Ovary (tissue), 9 donors: ENCODE results near the gene RNGTT. TPM values are rescaled to one million over a fixed set of nuclear protein-coding genes. Genes with fewer than 3 reads are reported as not detected.
A peak's percentile ranks its signal among the peaks of the same experiment; 100 is the strongest.

Experiments used
- DNase-seq, 5 donors: peaks; one replicate each; pipeline ENCODE4 v3.0.0-alpha.2; 2019 to 2020
- H3K27ac ChIP-seq, 2 donors: fragments of 200-600 bp; one replicate each; pipeline versions ENCODE4 v1.5.1 to v1.8.0; 2019 to 2022
- H3K27me3 ChIP-seq: fragments of 200-600 bp; one replicate; pipeline ENCODE4 v1.8.0; 2022
- H3K36me3 ChIP-seq: fragments of 200-600 bp; sonication (generic); one replicate; pipeline ENCODE4 v1.5.1; 2019
- H3K4me1 ChIP-seq: one replicate; pipeline ENCODE4 v1.8.1; 2013; ENCODE audit warnings: mild to moderate bottlenecking, moderate library complexity; ENCODE audit not compliant: insufficient read depth
- H3K4me3 ChIP-seq: fragments of 200-600 bp; sonication (generic); one replicate; pipeline ENCODE4 v1.5.1; 2017
- H3K9me3 ChIP-seq, 2 donors: fragments of 200-600 bp in 1 of 2; sonication (generic) in 1 of 2; one replicate each; pipeline versions ENCODE4 v1.5.1 to v1.8.1; 2013 to 2019; ENCODE audit warnings: mild to moderate bottlenecking in 1 of 2, moderate library complexity in 1 of 2
- EP300 ChIP-seq: sonication (generic); formaldehyde crosslinking; IDR thresholded peaks from one replicate; pipeline ENCODE4 v1.6.1; 2017; ENCODE audit warnings: antibody characterized with exemption
- POLR2A ChIP-seq: fragments of 450-650 bp; IDR thresholded peaks from one replicate; pipeline ENCODE4 v1.6.1; 2017; ENCODE audit warnings: antibody characterized with exemption, mild to moderate bottlenecking, moderate library complexity
- WGBS, 3 donors: extraction: QIAGEN DNeasy Blood & Tissue Kit in 1 of 3; methylation state at CpG; one replicate each; pipeline versions ENCODE4 v1.1.5 to v1.1.7; 2013 to 2017; 5-methylcytosine and 5-hydroxymethylcytosine counted together
- intact Hi-C, 4 donors: fragments of 100-400 bp; cut with DNase I; formaldehyde crosslinking; loops; one replicate each; pipeline versions ENCODE4 v1.11.0 to v1.15.1; 2022 to 2023
- polyA plus RNA-seq, 2 donors: library from polyadenylated mRNA; stranded (reverse); fragments of 200-250 nt in 1 of 2; fragments of 350-450 nt in 1 of 2; fragmentation: Illumina TruSeq in 1 of 2; extraction: RNeasy Lipid Tissue Mini Kit (QIAGEN cat#74804) in 1 of 2; gene quantifications; one replicate each; pipeline ENCODE4 v1.2.3, GENCODE V29; 2013 to 2014
- total RNA-seq, 7 donors: library from RNA; depleted of rRNA in 2 of 7; stranded (reverse); fragments of >200 nt in 2 of 7; fragmentation: NEBNext Ultra II Directional in 3 of 7; extraction: Animal tissue kit (Norgen Biotek cat#: 25700) in 3 of 7; gene quantifications; one replicate each; pipeline versions ENCODE4 v1.1.0 to v1.2.4, GENCODE V29; 2016 to 2023
- TF ChIP-seq, protein P1 (sequence below), 3 donors: fragments of 450-650 bp in 2 of 3; fragments of 200-600 bp in 1 of 3; IDR thresholded peaks; one replicate each; pipeline versions ENCODE4 v1.5.1 to v1.8.0; 2016 to 2022; ENCODE audit warnings: antibody characterized with exemption in 3 of 3, mild to moderate bottlenecking in 1 of 3
- donor health status: DM: no; HTN: no; CAD: no; lungs with moderate emphysema.
- donor health status: DM: no; HTN: no; CAD: no.
- donor health status: Bipolar disorder and iron deficiency.
- donor health status: DM: yes; HTN: yes; CAD: no.
- donor health status: DM: no; HTN: no; CAD: no.
- donor health status: DM: yes; HTN: yes; CAD: no.

The RNGTT gene
- total and polyA plus RNA-seq, 9 donors = 3.9 to 17.9 (median 10.5) TPM

DNA sequence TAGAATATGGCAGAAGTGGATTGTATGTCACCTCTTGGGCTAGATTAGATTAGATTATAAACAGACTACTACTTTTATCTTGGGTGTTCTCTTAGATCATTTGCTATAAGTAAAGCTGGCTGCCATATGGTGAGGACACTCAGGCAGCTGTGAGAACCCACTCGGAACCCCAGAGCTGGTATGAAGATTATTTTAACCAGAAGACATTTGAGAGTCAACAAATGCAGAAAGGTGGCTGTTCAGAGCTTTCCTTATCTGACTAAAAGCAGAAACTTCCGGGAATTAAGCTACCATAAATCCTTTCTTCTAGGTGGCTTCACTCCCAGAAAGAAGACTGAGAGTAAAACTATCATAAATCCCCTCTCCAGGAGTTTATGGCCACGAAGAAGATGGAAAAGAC, 91.9 kb downstream of the RNGTT start:
- Histone ChIP-seq H3K4me3 (no peak overlapping the region), H3K27ac (no peak overlapping the region), H3K4me1 (peaks cover 3% of the 10 kb centered on the region), H3K27me3 (no peaks in the 10 kb centered on the region), H3K36me3 (no peaks in the 10 kb centered on the region), H3K9me3 (no peaks in the 10 kb centered on the region)
- TF ChIP-seq POLR2A (no peak), EP300 (no peak)
- TF ChIP-seq, protein P1, sequence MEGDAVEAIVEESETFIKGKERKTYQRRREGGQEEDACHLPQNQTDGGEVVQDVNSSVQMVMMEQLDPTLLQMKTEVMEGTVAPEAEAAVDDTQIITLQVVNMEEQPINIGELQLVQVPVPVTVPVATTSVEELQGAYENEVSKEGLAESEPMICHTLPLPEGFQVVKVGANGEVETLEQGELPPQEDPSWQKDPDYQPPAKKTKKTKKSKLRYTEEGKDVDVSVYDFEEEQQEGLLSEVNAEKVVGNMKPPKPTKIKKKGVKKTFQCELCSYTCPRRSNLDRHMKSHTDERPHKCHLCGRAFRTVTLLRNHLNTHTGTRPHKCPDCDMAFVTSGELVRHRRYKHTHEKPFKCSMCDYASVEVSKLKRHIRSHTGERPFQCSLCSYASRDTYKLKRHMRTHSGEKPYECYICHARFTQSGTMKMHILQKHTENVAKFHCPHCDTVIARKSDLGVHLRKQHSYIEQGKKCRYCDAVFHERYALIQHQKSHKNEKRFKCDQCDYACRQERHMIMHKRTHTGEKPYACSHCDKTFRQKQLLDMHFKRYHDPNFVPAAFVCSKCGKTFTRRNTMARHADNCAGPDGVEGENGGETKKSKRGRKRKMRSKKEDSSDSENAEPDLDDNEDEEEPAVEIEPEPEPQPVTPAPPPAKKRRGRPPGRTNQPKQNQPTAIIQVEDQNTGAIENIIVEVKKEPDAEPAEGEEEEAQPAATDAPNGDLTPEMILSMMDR (IDR thresholded peaks at IDR 0.05) = no peak
- intact Hi-C loops = loop anchor here in 2 of 4 donors (10.0 kb wide), 2 partner anchors 937 to 1477 kb away; no protein-coding TSS in a partner anchor
- no peak for DNase-seq
- 64 to 69% (median 69%) methylated on average over 3 of the region's 3 CpGs for WGBS, 3 donors

DNA sequence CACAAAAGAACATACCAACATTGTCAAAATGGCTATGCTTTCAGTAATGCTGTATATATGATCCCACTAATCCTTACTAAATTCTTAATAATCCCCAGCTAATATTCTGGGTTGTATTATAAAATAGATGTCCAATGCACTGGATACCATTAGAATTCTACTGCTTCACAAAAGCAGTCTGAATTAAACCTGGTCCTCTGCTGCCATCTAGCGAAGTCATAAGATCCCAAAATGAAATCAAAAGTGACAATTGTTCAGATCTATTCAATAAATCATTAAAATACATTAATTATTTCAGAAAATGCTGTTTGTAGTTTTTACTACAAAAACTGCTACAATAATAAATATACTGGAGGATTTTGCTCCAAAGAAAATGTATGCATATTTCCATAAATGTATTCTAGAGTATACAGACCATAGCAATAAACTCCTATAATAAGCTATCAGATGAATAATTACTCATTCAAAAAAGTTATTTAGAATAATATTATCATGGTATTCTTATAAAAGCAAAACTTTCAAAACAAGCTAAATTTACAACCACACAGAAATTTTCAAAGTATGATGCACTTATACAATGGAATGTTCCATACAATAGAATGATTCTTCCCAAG, 92.6 kb downstream of the RNGTT start:
- H3K4me3 ChIP-seq = no peak overlapping the region
- no peaks in the 10 kb centered on the region for H3K9me3 ChIP-seq
- H3K4me1 ChIP-seq = no peaks in the 10 kb centered on the region
- no peak overlapping the region for H3K27ac ChIP-seq
- 0 to 2% (median 0%) methylated on average over 1 of the region's 1 CpG for WGBS, 3 donors
- no peaks in the 10 kb centered on the region for H3K36me3 ChIP-seq
- TF ChIP-seq POLR2A = no peak
- TF ChIP-seq, protein P1 (IDR thresholded peaks at IDR 0.05) = peak; percentile 40 to 62 (median 57)
- no peaks in the 10 kb centered on the region for H3K27me3 ChIP-seq
- intact Hi-C loops = loop anchor here in 2 of 4 donors (10.0 kb wide), 2 partner anchors 936 to 1476 kb away; no protein-coding TSS in a partner anchor
- DNase-seq = peak in 3 of 5 donors; percentile 10 to 33 (median 22)

DNA sequence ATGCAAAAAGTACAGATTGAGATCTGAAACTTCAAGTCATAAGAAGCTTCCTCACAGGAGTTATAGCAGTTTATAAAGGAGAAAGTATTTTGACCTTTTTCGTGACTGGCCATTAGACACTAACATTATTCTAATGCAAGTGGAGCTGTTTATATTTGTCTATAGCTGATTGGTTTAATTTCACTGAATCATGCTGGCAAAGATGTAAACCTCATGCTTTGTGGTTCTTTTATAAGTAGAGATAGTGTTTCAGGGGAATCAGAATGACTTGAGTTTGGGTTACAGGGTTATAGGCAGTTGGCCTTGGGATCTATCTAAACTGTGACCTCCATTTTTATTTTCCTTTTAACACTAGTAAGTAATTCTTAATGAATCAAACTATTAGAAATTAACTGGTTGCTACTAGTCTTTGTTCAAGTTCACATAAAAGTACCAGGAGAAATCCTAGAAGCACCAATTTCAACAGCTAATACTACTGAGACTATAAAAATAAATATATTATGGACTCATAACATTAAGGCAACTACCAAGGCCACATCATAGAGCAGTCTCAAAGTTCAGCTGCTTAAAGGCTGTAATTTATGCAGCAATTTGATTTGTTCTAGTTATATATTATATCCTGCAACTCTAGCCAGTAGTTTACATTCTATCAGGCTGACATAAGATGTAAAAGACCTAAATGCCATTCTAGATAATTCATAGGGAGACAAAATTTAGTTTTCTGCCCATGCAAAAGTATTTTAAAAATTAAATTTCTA, 94.0 kb downstream of the RNGTT start:
- Histone ChIP-seq H3K4me1 (no peaks in the 10 kb centered on the region), H3K36me3 (no peaks in the 10 kb centered on the region), H3K4me3 (no peak overlapping the region), H3K27ac (no peak overlapping the region), H3K9me3 (no peaks in the 10 kb centered on the region), H3K27me3 (no peaks in the 10 kb centered on the region)
- WGBS, 3 donors = 80 to 98% (median 92%) methylated on average over 1 of the region's 1 CpG
- no peak for DNase-seq
- intact Hi-C loops = loop anchor here in 2 of 4 donors (5.0 to 10.0 kb wide), 3 partner anchors 935 to 1477 kb away; no protein-coding TSS in a partner anchor
- TF ChIP-seq, protein P1 (IDR thresholded peaks at IDR 0.05) = no peak
- TF ChIP-seq EP300 (no peak), POLR2A (no peak)

DNA sequence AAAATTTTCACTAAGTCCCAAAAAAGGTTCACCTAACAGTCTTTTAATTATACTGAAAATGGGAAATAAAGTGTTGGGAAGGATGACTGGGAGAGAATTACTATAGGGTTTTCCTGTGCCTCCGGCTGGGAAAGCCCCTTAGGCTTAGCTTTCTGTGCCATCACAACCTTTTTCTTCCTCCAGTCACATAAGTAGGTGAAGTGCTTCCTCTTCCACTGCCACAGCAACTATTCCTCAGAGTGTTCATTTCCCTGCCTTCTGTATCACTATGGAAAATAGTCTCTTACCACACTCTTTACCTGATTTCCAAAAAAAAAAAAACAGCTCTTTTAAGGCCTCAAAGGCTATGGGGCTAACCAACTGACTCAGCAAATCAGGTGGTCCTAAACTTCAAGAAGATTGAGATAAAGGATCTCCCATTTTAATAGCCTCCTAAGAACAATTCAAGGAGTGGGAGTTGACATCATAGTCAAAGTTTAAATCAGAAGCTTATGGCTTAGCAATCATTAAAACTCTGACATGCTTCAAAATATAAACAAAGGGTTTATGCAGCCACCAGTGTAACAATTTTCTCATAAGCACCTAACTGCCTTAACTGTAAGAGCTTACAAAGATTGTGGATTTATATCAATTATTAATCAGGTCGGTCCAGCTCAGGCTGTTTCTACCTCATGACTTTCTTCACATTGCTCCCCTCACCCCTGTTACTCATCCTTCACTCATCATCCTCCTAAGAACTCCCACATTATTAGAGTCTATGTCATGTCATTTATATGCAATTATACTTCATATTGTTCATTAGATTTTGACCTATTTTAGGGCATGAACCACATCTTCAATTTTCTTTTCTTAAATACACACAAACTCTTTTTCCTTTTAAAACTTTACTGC, 95.3 kb downstream of the RNGTT start:
- TF ChIP-seq, protein P1 (IDR thresholded peaks at IDR 0.05) = no peak
- TF ChIP-seq EP300 (no peak), POLR2A (no peak)
- intact Hi-C loops = loop anchor here in 1 of 4 donors (5.0 kb wide), 1 partner anchor 1476 kb away; no protein-coding TSS in a partner anchor
- no peak overlapping the region for H3K4me3 ChIP-seq
- no peaks in the 10 kb centered on the region for H3K27me3 ChIP-seq
- H3K4me1 ChIP-seq = no peaks in the 10 kb centered on the region
- DNase-seq = no peak
- no peaks in the 10 kb centered on the region for H3K36me3 ChIP-seq
- H3K9me3 ChIP-seq = no peaks in the 10 kb centered on the region
- H3K27ac ChIP-seq = no peak overlapping the region
- 65 to 80% (median 71%) methylated on average over 2 of the region's 2 CpGs for WGBS, 3 donors
